Natural killer cell (primary cell): ENCODE data around the gene TENT4B. TPM values are rescaled to one million over a fixed set of nuclear protein-coding genes. Genes with fewer than 3 reads are reported as not detected.

Source experiments
- ATAC-seq, 3 donors: fragments of 150-1000 bp in 2 of 3; fragments of 200-7000 bp in 1 of 3; cut with Tn5 transposase; 1 replicate in 1 of 3; 2 replicates in 2 of 3; pipeline ENCODE4 v1.10.0; 2021; ENCODE audit warnings: mild to moderate bottlenecking in 2 of 3, moderate library complexity in 2 of 3
- DNase-seq, 2 donors: peaks; one replicate each; pipeline versions ENCODE4 v3.0.0 to v3.0.0-alpha.2; 2013 to 2021; ENCODE audit warnings: mixed read lengths in 1 of 2
- H3K27ac ChIP-seq: one replicate; pipeline ENCODE4 v1.5.1; 2013; ENCODE audit warnings: mild to moderate bottlenecking, low read length
- H3K27me3 ChIP-seq: one replicate; pipeline ENCODE4 v1.6.1; 2013; ENCODE audit warnings: low read length; ENCODE audit not compliant: control insufficient read depth, insufficient read depth
- H3K36me3 ChIP-seq: one replicate; pipeline ENCODE4 v1.6.1; 2013; ENCODE audit warnings: low read length; ENCODE audit not compliant: control insufficient read depth, insufficient read depth
- H3K4me1 ChIP-seq: one replicate; pipeline ENCODE4 v1.6.1; 2013; ENCODE audit warnings: low read length; ENCODE audit not compliant: control insufficient read depth, insufficient read depth
- H3K4me3 ChIP-seq: one replicate; pipeline ENCODE4 v1.5.1; 2013; ENCODE audit warnings: low read length
- H3K9me3 ChIP-seq: one replicate; pipeline ENCODE4 v1.6.1; 2013; ENCODE audit warnings: low read length; ENCODE audit not compliant: control insufficient read depth, insufficient read depth
- H3K27ac Mint-ChIP-seq, 2 donors: one replicate each; pipeline ENCODE4 v1.8.0; 2022; ENCODE audit warnings: mild to moderate bottlenecking in 2 of 2, mixed read lengths in 2 of 2, moderate library complexity in 1 of 2
- H3K27me3 Mint-ChIP-seq, 2 donors: one replicate each; pipeline ENCODE4 v1.8.0; 2022; ENCODE audit warnings: low read depth in 2 of 2, mixed read lengths in 2 of 2
- H3K36me3 Mint-ChIP-seq: one replicate; pipeline ENCODE4 v1.8.0; 2022; ENCODE audit warnings: mixed read lengths
- H3K4me1 Mint-ChIP-seq, 2 donors: one replicate each; pipeline ENCODE4 v1.8.0; 2022; ENCODE audit warnings: mixed read lengths in 2 of 2
- H3K4me3 Mint-ChIP-seq: one replicate; pipeline ENCODE4 v1.8.0; 2022; ENCODE audit warnings: mild to moderate bottlenecking, moderate library complexity, mixed read lengths
- H3K9me3 Mint-ChIP-seq, 2 donors: one replicate each; pipeline ENCODE4 v1.8.0; 2022; ENCODE audit warnings: mixed read lengths in 2 of 2
- WGBS: methylation state at CpG from one replicate; pipeline ENCODE4 v1.1.7; 2013; ENCODE audit warnings: missing lambda C conversion rate; ENCODE audit not compliant: insufficient coverage; 5-methylcytosine and 5-hydroxymethylcytosine counted together
- intact Hi-C: fragments of 100-400 bp; cut with micrococcal nuclease; formaldehyde crosslinking; loops from one replicate; pipeline ENCODE4 v1.14.2; 2022
- total RNA-seq, 4 donors: library from RNA; stranded (reverse); fragments of 120-200 nt in 1 of 4; gene quantifications; one replicate each; pipeline versions ENCODE4 v1.2.3 to v1.2.4, GENCODE V29; 2013 to 2022
- TF ChIP-seq, protein P1 (sequence below): fragments of 200-600 bp; IDR thresholded peaks from one replicate; pipeline ENCODE4 v1.8.0; 2022; ENCODE audit warnings: antibody characterized with exemption

Gene TENT4B
- total RNA-seq, 3 donors from 2014 or later (not counting 1 experiment from before 2014, with no cell fraction given) = 37.5 to 48.7 (median 44.4) TPM

DNA sequence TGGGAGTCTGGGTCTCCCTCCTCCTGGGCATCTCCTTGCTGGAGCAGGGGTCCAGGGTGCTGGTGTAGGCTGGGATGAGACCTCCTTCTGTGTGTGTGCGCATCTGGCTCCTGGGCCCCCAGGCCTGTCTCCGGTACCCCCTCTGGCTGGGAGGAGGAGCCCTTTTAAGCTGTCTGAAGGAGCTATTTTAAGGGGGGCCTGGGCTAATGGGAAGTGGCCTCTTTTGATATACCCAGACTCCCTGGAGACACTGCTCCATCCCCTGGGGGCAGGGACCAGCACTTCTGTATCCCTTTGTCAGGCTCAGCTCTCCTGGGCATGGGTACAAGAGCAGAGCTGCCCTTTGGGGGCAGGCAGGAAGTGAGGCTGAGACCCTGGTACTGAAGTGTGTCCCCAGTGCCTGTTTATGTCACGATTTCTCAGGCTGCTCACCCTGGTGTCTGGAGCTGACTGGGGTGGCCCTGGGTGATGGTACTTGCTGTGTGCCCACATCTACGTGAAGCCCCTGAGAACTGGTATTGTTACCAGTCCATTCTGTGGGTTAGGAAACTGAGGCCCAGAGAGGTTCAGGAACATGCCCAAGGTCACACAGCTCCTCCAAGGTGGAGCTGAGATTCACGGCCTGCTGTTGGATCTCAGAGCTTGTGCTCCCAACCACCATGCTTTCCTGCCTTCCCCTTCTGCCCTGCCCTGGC, 119.7 kb downstream of the TENT4B start:
- TF ChIP-seq, protein P1, sequence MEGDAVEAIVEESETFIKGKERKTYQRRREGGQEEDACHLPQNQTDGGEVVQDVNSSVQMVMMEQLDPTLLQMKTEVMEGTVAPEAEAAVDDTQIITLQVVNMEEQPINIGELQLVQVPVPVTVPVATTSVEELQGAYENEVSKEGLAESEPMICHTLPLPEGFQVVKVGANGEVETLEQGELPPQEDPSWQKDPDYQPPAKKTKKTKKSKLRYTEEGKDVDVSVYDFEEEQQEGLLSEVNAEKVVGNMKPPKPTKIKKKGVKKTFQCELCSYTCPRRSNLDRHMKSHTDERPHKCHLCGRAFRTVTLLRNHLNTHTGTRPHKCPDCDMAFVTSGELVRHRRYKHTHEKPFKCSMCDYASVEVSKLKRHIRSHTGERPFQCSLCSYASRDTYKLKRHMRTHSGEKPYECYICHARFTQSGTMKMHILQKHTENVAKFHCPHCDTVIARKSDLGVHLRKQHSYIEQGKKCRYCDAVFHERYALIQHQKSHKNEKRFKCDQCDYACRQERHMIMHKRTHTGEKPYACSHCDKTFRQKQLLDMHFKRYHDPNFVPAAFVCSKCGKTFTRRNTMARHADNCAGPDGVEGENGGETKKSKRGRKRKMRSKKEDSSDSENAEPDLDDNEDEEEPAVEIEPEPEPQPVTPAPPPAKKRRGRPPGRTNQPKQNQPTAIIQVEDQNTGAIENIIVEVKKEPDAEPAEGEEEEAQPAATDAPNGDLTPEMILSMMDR = no peak
- WGBS = 65% methylated on average over 5 of the region's 5 CpGs
- Histone ChIP-seq H3K4me3 (no peak overlapping the region), H3K9me3 (no peaks in the 10 kb centered on the region), H3K4me1 (peaks cover 97% of the 10 kb centered on the region), H3K27me3 (no peaks in the 10 kb centered on the region), H3K36me3 (peaks cover 12% of the 10 kb centered on the region), H3K27ac (peak overlapping the region; percentile 93)
- Mint-ChIP-seq H3K27me3 (no peaks in the 10 kb centered on the region), H3K27ac (peak overlapping the region; percentile 91 to 99), H3K4me1 (peaks cover 86% of the 10 kb centered on the region in 2 donors), H3K36me3 (no peaks in the 10 kb centered on the region), H3K9me3 (no peaks in the 10 kb centered on the region), H3K4me3 (peak overlapping the region; percentile 90)
- DNase-seq (no peak), ATAC-seq (no peak)
- intact Hi-C loops = no loop called here

DNA sequence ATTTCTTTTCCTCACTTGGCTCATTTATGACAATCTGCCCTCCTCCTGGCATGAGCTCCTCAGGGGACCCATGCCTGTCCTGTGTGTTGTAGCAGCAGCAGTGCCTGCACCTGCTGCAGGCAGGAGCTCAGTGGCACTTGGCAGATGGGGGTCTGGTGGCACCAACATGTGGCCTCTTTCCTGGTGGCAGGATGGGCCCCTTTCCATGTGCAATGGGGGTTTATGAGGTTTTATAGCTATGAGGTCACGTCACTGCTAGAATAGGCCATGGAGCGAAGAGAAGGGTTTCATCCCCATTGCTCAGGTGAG, 120.2 kb downstream of the TENT4B start:
- H3K9me3 Mint-ChIP-seq = peaks cover 0 to 2% of the 10 kb centered on the region in 2 donors
- H3K4me1 Mint-ChIP-seq = peaks cover 87% of the 10 kb centered on the region in 2 donors
- peak overlapping the region; percentile 91 to 99 for H3K27ac Mint-ChIP-seq
- H3K9me3 ChIP-seq = no peaks in the 10 kb centered on the region
- DNase-seq = no peak
- WGBS = 48% methylated on average over 2 of the region's 2 CpGs
- peak overlapping the region; percentile 93 for H3K27ac ChIP-seq
- intact Hi-C loops = no loop called here
- H3K4me3 Mint-ChIP-seq = peak overlapping the region; percentile 90
- no peak for ATAC-seq
- H3K36me3 ChIP-seq = peaks cover 12% of the 10 kb centered on the region
- TF ChIP-seq, protein P1 = no peak
- no peaks in the 10 kb centered on the region for H3K27me3 ChIP-seq
- peaks cover 97% of the 10 kb centered on the region for H3K4me1 ChIP-seq
- H3K27me3 Mint-ChIP-seq = no peaks in the 10 kb centered on the region
- H3K4me3 ChIP-seq = no peak overlapping the region
- H3K36me3 Mint-ChIP-seq = peaks cover 3% of the 10 kb centered on the region

DNA sequence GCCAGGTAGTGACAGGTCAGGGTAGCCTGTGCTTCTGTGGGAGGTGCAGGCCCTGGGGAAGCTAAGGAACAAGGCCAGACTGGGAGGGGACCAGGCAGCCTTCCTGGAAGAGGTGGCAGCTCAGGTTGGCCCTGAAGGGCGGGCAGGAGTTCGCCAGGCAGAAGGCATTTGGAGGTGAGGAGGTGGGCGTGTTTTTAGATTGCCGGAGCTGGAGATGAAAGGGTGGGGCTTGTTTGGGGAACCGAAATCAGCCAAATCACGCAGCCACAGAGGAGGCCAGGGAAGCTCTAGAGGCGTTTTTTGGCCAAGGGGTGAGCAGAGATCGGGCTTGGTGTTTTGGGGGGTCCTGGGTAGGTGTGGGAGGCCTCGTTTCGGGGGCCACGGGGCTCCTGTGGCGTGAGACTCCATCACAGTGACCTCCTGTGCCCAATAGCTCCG, 120.8 kb downstream of the TENT4B start:
- TF ChIP-seq, protein P1 = no peak
- H3K4me1 ChIP-seq = peaks cover 96% of the 10 kb centered on the region
- H3K27ac Mint-ChIP-seq = peak overlapping the region; percentile 91 to 99
- H3K36me3 Mint-ChIP-seq = peaks cover 7% of the 10 kb centered on the region
- DNase-seq (peak in 1 of 2 donors; percentile 67), ATAC-seq (peak; percentile 11 to 55 (median 20))
- peaks cover 12% of the 10 kb centered on the region for H3K36me3 ChIP-seq
- H3K4me1 Mint-ChIP-seq = peaks cover 87% of the 10 kb centered on the region in 2 donors
- H3K9me3 ChIP-seq = no peaks in the 10 kb centered on the region
- H3K4me3 Mint-ChIP-seq = peak overlapping the region; percentile 90
- no peaks in the 10 kb centered on the region for H3K27me3 ChIP-seq
- 3% methylated on average over 13 of the region's 13 CpGs for WGBS
- H3K4me3 ChIP-seq = peak overlapping the region; percentile 59
- no peaks in the 10 kb centered on the region for H3K27me3 Mint-ChIP-seq
- intact Hi-C loops = loop anchor here (1.0 kb wide), 1 partner anchor 8 kb away; the partner anchor contains the start of gene ADCY7
- H3K9me3 Mint-ChIP-seq = peaks cover 0 to 4% of the 10 kb centered on the region in 2 donors
- peak overlapping the region; percentile 93 for H3K27ac ChIP-seq
